NB4 (cell line): ENCODE data around the gene EIF2S2.

Experiments used
- DNase-seq: peaks from one replicate; pipeline ENCODE4 v3.0.0; 2010; ENCODE audit warnings: low read depth
- H3K4me3 ChIP-seq: one replicate; pipeline ENCODE4 v1.5.1; 2011; ENCODE audit warnings: mild to moderate bottlenecking, low read depth, low read length, moderate library complexity
- MYC ChIP-seq: IDR thresholded peaks from 2 replicates; pipeline ENCODE4 v1.6.1; 2011; ENCODE audit warnings: low read depth, low read length
- POLR2A ChIP-seq: IDR thresholded peaks from 2 replicates; pipeline ENCODE4 v1.6.1; 2011; ENCODE audit warnings: mild to moderate bottlenecking; ENCODE audit not compliant: insufficient read length; ENCODE audit errors: extremely low read depth
- TF ChIP-seq, protein P1 (sequence below): IDR thresholded peaks from one replicate; pipeline ENCODE4 v1.5.1; 2012; ENCODE audit warnings: low read depth, low read length
- TF ChIP-seq, protein P2 (sequence below): IDR thresholded peaks from 2 replicates; pipeline ENCODE4 v1.6.1; 2011; ENCODE audit warnings: low read depth, low read length

Gene EIF2S2

DNA sequence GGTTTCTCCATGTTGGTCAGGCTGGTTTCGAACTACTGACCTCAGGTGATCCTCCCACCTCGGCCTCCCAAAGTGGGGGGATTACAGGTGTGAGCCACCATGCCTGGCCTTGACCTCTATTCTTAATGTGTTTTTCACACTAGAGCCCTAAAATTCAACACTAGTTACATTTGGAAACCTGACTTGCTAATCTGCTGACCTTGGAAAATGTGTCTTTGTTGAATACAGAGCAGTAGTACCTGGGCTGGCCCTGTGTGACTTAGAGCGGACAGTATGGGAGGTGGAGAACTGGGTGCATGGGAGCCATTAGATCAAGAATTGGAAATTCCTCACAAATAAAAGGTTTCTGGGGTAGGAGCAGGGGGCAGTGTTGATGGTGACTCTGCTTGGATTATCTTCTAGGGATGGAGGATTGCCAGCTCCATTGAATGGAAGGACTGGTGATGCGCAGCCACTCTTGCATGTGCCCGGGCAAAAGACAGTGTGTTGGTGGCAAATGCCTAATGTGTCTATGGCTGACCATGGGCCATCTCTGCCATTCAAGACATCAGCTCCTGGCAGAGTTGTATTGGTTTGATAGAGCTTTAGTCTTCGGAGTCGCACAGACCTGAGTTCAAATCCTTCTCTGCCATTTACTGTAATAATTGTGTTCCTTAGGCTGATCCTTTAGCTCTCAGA is 64.9 kb downstream of the EIF2S2 start:
- H3K4me3 ChIP-seq: no peak overlapping the region
- TF ChIP-seq MYC (no peak), POLR2A (no peak)
- TF ChIP-seq, protein P1, sequence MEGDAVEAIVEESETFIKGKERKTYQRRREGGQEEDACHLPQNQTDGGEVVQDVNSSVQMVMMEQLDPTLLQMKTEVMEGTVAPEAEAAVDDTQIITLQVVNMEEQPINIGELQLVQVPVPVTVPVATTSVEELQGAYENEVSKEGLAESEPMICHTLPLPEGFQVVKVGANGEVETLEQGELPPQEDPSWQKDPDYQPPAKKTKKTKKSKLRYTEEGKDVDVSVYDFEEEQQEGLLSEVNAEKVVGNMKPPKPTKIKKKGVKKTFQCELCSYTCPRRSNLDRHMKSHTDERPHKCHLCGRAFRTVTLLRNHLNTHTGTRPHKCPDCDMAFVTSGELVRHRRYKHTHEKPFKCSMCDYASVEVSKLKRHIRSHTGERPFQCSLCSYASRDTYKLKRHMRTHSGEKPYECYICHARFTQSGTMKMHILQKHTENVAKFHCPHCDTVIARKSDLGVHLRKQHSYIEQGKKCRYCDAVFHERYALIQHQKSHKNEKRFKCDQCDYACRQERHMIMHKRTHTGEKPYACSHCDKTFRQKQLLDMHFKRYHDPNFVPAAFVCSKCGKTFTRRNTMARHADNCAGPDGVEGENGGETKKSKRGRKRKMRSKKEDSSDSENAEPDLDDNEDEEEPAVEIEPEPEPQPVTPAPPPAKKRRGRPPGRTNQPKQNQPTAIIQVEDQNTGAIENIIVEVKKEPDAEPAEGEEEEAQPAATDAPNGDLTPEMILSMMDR: no peak
- TF ChIP-seq, protein P2, sequence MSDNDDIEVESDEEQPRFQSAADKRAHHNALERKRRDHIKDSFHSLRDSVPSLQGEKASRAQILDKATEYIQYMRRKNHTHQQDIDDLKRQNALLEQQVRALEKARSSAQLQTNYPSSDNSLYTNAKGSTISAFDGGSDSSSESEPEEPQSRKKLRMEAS: no peak
- DNase-seq: no peak

DNA sequence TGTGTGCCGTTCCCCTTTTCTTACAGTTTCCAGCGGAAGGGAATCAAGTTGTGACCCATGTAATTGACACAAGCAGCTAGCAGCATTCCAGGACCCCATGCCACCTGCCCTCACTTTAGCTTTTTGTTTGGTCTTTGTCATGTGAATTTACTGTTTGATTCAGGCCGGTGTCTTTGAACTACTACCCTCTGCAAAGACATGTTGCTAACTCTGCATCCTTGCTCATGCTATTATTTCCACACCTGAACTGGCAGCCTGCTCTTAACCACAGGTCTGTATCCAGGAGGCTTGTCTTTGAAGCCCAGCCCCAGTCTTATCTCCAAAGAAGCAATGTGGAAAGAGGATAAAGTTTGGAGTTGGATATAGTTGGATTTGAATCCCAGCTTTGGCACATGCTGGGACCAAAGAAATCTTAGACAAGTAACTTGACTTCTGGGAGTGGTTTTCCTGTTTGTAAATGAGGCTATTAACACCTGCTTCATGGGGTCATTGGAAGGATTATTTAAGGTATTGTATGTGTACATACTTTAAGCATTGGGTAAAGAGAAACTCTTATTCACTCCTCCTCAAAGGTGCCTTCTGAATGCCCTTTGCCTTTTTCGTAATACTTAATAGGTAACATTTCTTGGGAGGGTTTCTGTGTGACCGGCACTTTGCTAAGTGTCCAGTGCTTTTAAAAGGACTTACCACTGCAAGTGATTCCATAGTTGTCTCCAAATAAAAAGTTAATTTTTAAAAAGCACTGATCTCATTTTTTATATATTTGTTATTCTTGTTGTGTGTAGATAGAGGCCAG is 65.9 kb downstream of the EIF2S2 start:
- H3K4me3 ChIP-seq: no peak overlapping the region
- DNase-seq: no peak
- TF ChIP-seq, protein P2: no peak
- no peak for TF ChIP-seq MYC
- TF ChIP-seq, protein P1: no peak
- no peak for TF ChIP-seq POLR2A

DNA sequence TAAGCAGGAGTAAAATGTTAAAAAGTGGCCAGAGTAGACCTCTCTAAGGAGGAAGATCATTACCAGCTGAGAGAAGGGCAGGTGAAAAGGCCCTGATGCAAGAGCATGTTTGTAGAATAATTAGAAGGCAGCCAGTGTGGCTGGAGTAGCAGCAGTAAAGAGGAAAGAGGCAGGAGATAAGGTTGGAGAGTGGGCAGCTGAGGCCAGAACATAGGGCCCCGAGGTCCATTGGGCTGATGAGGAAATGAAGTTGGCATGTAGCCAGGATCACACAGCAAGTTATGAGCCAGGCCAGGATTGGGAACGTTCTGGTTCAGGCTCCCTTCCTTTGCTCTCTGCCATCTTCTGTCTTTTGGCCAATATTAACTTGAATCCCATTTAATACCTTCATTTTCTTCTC is 66.7 kb downstream of the EIF2S2 start:
- no peak overlapping the region for H3K4me3 ChIP-seq
- no peak for DNase-seq
- TF ChIP-seq, protein P1: no peak
- TF ChIP-seq POLR2A: no peak
- no peak for TF ChIP-seq MYC
- TF ChIP-seq, protein P2: no peak

DNA sequence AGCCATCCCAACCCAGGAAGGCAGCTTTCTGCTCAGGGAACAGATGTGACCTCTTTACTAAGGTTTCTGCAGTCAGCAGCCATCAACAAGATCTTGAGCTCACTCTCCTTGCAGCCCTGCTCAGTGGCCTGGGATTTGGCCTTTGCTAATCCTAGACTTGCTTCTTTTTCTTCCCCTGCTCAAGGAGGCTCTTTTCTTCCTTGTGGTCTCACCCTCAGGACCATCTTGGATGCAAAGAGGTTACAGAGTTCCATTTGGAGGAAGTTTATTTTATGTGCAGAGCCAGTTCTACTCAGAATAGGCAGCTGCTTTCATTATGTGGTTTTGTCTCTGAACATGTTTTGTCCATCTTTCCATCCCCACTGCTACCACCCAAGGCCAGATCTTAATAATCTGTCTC is 69.0 kb downstream of the EIF2S2 start:
- DNase-seq: no peak
- no peak for TF ChIP-seq POLR2A
- TF ChIP-seq, protein P1: no peak
- TF ChIP-seq MYC: no peak
- TF ChIP-seq, protein P2: no peak
- no peak overlapping the region for H3K4me3 ChIP-seq

DNA sequence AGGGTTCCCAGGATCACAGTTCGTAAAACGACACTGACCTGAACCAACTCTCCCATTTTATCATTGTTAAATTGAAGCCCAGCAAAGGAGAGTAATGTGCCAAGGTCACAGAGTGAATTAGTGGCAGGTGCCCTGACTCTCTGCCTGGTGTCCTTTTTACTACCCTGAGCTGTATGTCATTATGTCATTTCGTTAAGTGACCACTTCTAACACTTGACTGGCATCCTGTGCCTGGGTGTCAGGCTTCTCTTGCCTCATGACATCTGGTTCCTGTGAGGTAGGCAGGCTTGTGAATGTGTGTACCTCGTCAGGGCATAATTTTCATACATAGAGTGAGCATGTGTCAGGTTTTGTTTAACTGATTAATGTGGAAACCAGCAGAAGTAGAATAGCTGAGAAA is 69.8 kb downstream of the EIF2S2 start:
- no peak overlapping the region for H3K4me3 ChIP-seq
- DNase-seq: no peak
- TF ChIP-seq POLR2A (no peak), MYC (no peak)
- TF ChIP-seq, protein P2: no peak
- TF ChIP-seq, protein P1: no peak
